ENCODE results near the gene SORCS3. TPM values are rescaled to one million over a fixed set of nuclear protein-coding genes. Genes with fewer than 3 reads are reported as not detected.

SORCS3 gene
- total RNA-seq, 4 donors from 2014 or later = not detected

- no peak for ATAC-seq
- Histone ChIP-seq H3K27me3 (no peaks in the 10 kb centered on the region), H3K9me3 (no peaks in the 10 kb centered on the region), H3K4me1 (no peaks in the 10 kb centered on the region), H3K27ac (no peak overlapping the region), H3K36me3 (no peaks in the 10 kb centered on the region), H3K4me3 (no peak overlapping the region)
- in situ Hi-C loops (cut with MboI; ENCODE audit: low sequenced_read_pairs in 4 of 4) (no loop called here), intact Hi-C loops (cut with DNase I; ENCODE audit: low total_unique reads) (no loop called here)
- TF ChIP-seq POLR2A (IDR thresholded peaks at IDR 0.05) (no peak), CTCF (IDR thresholded peaks at IDR 0.05 in 4 of 5, conservative IDR thresholded peaks at IDR 0.05 in 1 of 5) (no peak)
- no peak for DNase-seq
Measured at GRCh38 chr10:105017116-105017515, 376.0 kb downstream of the SORCS3 start.

GRCh38 chr10:105017691-105018090, 376.6 kb downstream of the SORCS3 start:
- no peak overlapping the region for H3K27ac ChIP-seq
- no peaks in the 10 kb centered on the region for H3K4me1 ChIP-seq
- H3K9me3 ChIP-seq = no peaks in the 10 kb centered on the region
- intact Hi-C loops (cut with DNase I; ENCODE audit: low total_unique reads) (no loop called here), in situ Hi-C loops (cut with MboI; ENCODE audit: low sequenced_read_pairs in 4 of 4) (no loop called here)
- DNase-seq = no peak
- ATAC-seq = no peak
- no peak for TF ChIP-seq CTCF (IDR thresholded peaks at IDR 0.05 in 4 of 5, conservative IDR thresholded peaks at IDR 0.05 in 1 of 5)
- no peak for TF ChIP-seq POLR2A (IDR thresholded peaks at IDR 0.05)
- no peaks in the 10 kb centered on the region for H3K27me3 ChIP-seq
- H3K36me3 ChIP-seq = no peaks in the 10 kb centered on the region
- H3K4me3 ChIP-seq = no peak overlapping the region

- TF ChIP-seq CTCF (IDR thresholded peaks at IDR 0.05 in 4 of 5, conservative IDR thresholded peaks at IDR 0.05 in 1 of 5) = no peak
- TF ChIP-seq POLR2A (IDR thresholded peaks at IDR 0.05) = no peak
- Histone ChIP-seq H3K36me3 (no peaks in the 10 kb centered on the region), H3K4me1 (no peaks in the 10 kb centered on the region), H3K27ac (no peak overlapping the region), H3K4me3 (no peak overlapping the region), H3K9me3 (no peaks in the 10 kb centered on the region), H3K27me3 (no peaks in the 10 kb centered on the region)
- DNase-seq = no peak
- peak in 1 of 2 donors; percentile 30 for ATAC-seq
- in situ Hi-C loops (cut with MboI; ENCODE audit: low sequenced_read_pairs in 4 of 4) (no loop called here), intact Hi-C loops (cut with DNase I; ENCODE audit: low total_unique reads) (no loop called here)
Measured at GRCh38 chr10:105023211-105024111, 382.4 kb downstream of the SORCS3 start.

GRCh38 chr10:105024184-105024583, 383.1 kb downstream of the SORCS3 start:
- Histone ChIP-seq H3K4me3 (no peak overlapping the region), H3K4me1 (no peaks in the 10 kb centered on the region), H3K9me3 (no peaks in the 10 kb centered on the region), H3K27ac (no peak overlapping the region), H3K36me3 (no peaks in the 10 kb centered on the region), H3K27me3 (no peaks in the 10 kb centered on the region)
- in situ Hi-C loops (cut with MboI; ENCODE audit: low sequenced_read_pairs in 4 of 4) (no loop called here), intact Hi-C loops (cut with DNase I; ENCODE audit: low total_unique reads) (no loop called here)
- TF ChIP-seq POLR2A (IDR thresholded peaks at IDR 0.05) (no peak), CTCF (IDR thresholded peaks at IDR 0.05 in 4 of 5, conservative IDR thresholded peaks at IDR 0.05 in 1 of 5) (no peak)
- DNase-seq (no peak), ATAC-seq (no peak)
